Measurements from ENCODE around the gene TSKS.
A peak's percentile ranks its signal among the peaks of the same experiment; 100 is the strongest.

The TSKS gene

GRCh38 chr19:49746206-49746958 lies 16.7 kb downstream of the TSKS start:
- H3K23ac ChIP-seq (ENCODE audit: low read depth, low read length, poor library complexity), result peak overlapping the region; percentile 73
- H4K8ac ChIP-seq (ENCODE audit: low read depth, low read length), result peak overlapping the region; percentile 82
- no peak overlapping the region for H3K9ac ChIP-seq (ENCODE audit: low read depth, low read length, poor library complexity)
- H3K4ac ChIP-seq (ENCODE audit: low read length), result no peak overlapping the region
- H3K18ac ChIP-seq (ENCODE audit: low read length), result peak overlapping the region; percentile 87
- peaks cover 0 to 2% (median 0%) of the 10 kb centered on the region in 3 experiments for H3K27me3 ChIP-seq (ENCODE audit: control insufficient read depth in 3 of 3, insufficient read depth in 3 of 3, low read depth in 1 of 3, low read length in 3 of 3)
- peak overlapping the region; percentile 38 for H3K14ac ChIP-seq (ENCODE audit: low read length)
- peaks cover 0 to 9% of the 10 kb centered on the region in 2 donors for H3K9me3 ChIP-seq (replicated peaks in 1 of 2; ENCODE audit: control insufficient read depth in 2 of 2, insufficient read depth in 1 of 2, low read depth in 1 of 2, low read length in 2 of 2)
- H2AFZ ChIP-seq (ENCODE audit: low read length), result no peak overlapping the region
- H3K36me3 ChIP-seq (replicated peaks in 1 of 2; ENCODE audit: control insufficient read depth in 2 of 2, insufficient read depth in 2 of 2, low read length in 2 of 2), result no peaks in the 10 kb centered on the region
- peaks cover 0 to 2% of the 10 kb centered on the region in 2 donors for H3K4me1 ChIP-seq (ENCODE audit: control insufficient read depth in 2 of 2, insufficient read depth in 1 of 2, low read depth in 1 of 2, low read length in 2 of 2)
- no peak overlapping the region for H3K4me3 ChIP-seq (ENCODE audit: low read length in 2 of 2)
- peak overlapping the region; percentile 85 for H2BK15ac ChIP-seq (ENCODE audit: low read length)
- no CpG with 5 or more reads among the region's 52 CpGs for WGBS, 2 donors (ENCODE audit: extremely low coverage in 2 of 2, insufficient read length in 2 of 2, insufficient replicate concordance in 1 of 2)
- H3K79me1 ChIP-seq (ENCODE audit: low read depth, low read length), result no peaks in the 10 kb centered on the region
- no peak overlapping the region for H3K27ac ChIP-seq (replicated peaks; ENCODE audit: low read length)
- H2AK5ac ChIP-seq (ENCODE audit: low read depth, low read length), result peak overlapping the region; percentile 75
- H2BK120ac ChIP-seq (ENCODE audit: low read depth, low read length), result no peak overlapping the region
- peak overlapping the region; percentile 82 for H2BK5ac ChIP-seq (ENCODE audit: low read length)
- no peak overlapping the region for H3K4me2 ChIP-seq (ENCODE audit: insufficient read depth, low read length, poor library complexity, severe bottlenecking)
- no peak overlapping the region for H2BK12ac ChIP-seq (ENCODE audit: low read length)
- H4K91ac ChIP-seq (ENCODE audit: low read depth, low read length, poor library complexity), result no peak overlapping the region
- no peak for DNase-seq (ENCODE audit: low spot score)

GRCh38 chr19:49744946-49745381 lies 18.1 kb downstream of the TSKS start:
- no peak overlapping the region for H2AFZ ChIP-seq (ENCODE audit: low read length)
- H3K27ac ChIP-seq (replicated peaks; ENCODE audit: low read length), result no peak overlapping the region
- no peaks in the 10 kb centered on the region for H3K79me1 ChIP-seq (ENCODE audit: low read depth, low read length)
- peak overlapping the region; percentile 94 for H3K14ac ChIP-seq (ENCODE audit: low read length)
- DNase-seq (ENCODE audit: low spot score), result no peak
- H3K4me1 ChIP-seq (ENCODE audit: control insufficient read depth in 2 of 2, insufficient read depth in 1 of 2, low read depth in 1 of 2, low read length in 2 of 2), result peaks cover 0 to 2% of the 10 kb centered on the region in 2 donors
- H2BK12ac ChIP-seq (ENCODE audit: low read length), result peak overlapping the region; percentile 58
- H3K23ac ChIP-seq (ENCODE audit: low read depth, low read length, poor library complexity), result no peak overlapping the region
- H4K8ac ChIP-seq (ENCODE audit: low read depth, low read length), result no peak overlapping the region
- H3K18ac ChIP-seq (ENCODE audit: low read length), result peak overlapping the region; percentile 64
- no peak overlapping the region for H2BK120ac ChIP-seq (ENCODE audit: low read depth, low read length)
- no peaks in the 10 kb centered on the region for H3K36me3 ChIP-seq (replicated peaks in 1 of 2; ENCODE audit: control insufficient read depth in 2 of 2, insufficient read depth in 2 of 2, low read length in 2 of 2)
- H4K91ac ChIP-seq (ENCODE audit: low read depth, low read length, poor library complexity), result no peak overlapping the region
- no peak overlapping the region for H3K4ac ChIP-seq (ENCODE audit: low read length)
- H3K4me2 ChIP-seq (ENCODE audit: insufficient read depth, low read length, poor library complexity, severe bottlenecking), result no peak overlapping the region
- H2BK15ac ChIP-seq (ENCODE audit: low read length), result no peak overlapping the region
- H3K4me3 ChIP-seq (ENCODE audit: low read length in 2 of 2), result no peak overlapping the region
- WGBS, 2 donors (ENCODE audit: extremely low coverage in 2 of 2, insufficient read length in 2 of 2, insufficient replicate concordance in 1 of 2), result no CpG with 5 or more reads among the region's 23 CpGs
- peaks cover 0 to 2% (median 0%) of the 10 kb centered on the region in 3 experiments for H3K27me3 ChIP-seq (ENCODE audit: control insufficient read depth in 3 of 3, insufficient read depth in 3 of 3, low read depth in 1 of 3, low read length in 3 of 3)
- H2AK5ac ChIP-seq (ENCODE audit: low read depth, low read length), result peak overlapping the region; percentile 95
- H3K9me3 ChIP-seq (replicated peaks in 1 of 2; ENCODE audit: control insufficient read depth in 2 of 2, insufficient read depth in 1 of 2, low read depth in 1 of 2, low read length in 2 of 2), result peaks cover 0 to 9% of the 10 kb centered on the region in 2 donors
- no peak overlapping the region for H2BK5ac ChIP-seq (ENCODE audit: low read length)
- H3K9ac ChIP-seq (ENCODE audit: low read depth, low read length, poor library complexity), result no peak overlapping the region

GRCh38 chr19:49741210-49741844 lies 21.8 kb downstream of the TSKS start:
- no peak overlapping the region for H4K8ac ChIP-seq (ENCODE audit: low read depth, low read length)
- H2AFZ ChIP-seq (ENCODE audit: low read length), result peak overlapping the region; percentile 60
- peak overlapping the region; percentile 11 for H2AK5ac ChIP-seq (ENCODE audit: low read depth, low read length)
- DNase-seq (ENCODE audit: low spot score), result no peak
- H3K79me1 ChIP-seq (ENCODE audit: low read depth, low read length), result no peaks in the 10 kb centered on the region
- peak overlapping the region; percentile 81 for H2BK15ac ChIP-seq (ENCODE audit: low read length)
- H3K18ac ChIP-seq (ENCODE audit: low read length), result peak overlapping the region; percentile 38
- no peak overlapping the region for H3K4me2 ChIP-seq (ENCODE audit: insufficient read depth, low read length, poor library complexity, severe bottlenecking)
- no peaks in the 10 kb centered on the region for H3K36me3 ChIP-seq (replicated peaks in 1 of 2; ENCODE audit: control insufficient read depth in 2 of 2, insufficient read depth in 2 of 2, low read length in 2 of 2)
- no peaks in the 10 kb centered on the region for H3K27me3 ChIP-seq (ENCODE audit: control insufficient read depth in 3 of 3, insufficient read depth in 3 of 3, low read depth in 1 of 3, low read length in 3 of 3)
- no peak overlapping the region for H3K27ac ChIP-seq (replicated peaks; ENCODE audit: low read length)
- H3K14ac ChIP-seq (ENCODE audit: low read length), result peak overlapping the region; percentile 82
- no peak overlapping the region for H3K9ac ChIP-seq (ENCODE audit: low read depth, low read length, poor library complexity)
- no peak overlapping the region for H3K4me3 ChIP-seq (ENCODE audit: low read length in 2 of 2)
- H3K4ac ChIP-seq (ENCODE audit: low read length), result no peak overlapping the region
- peak overlapping the region; percentile 57 for H3K23ac ChIP-seq (ENCODE audit: low read depth, low read length, poor library complexity)
- H3K9me3 ChIP-seq (replicated peaks in 1 of 2; ENCODE audit: control insufficient read depth in 2 of 2, insufficient read depth in 1 of 2, low read depth in 1 of 2, low read length in 2 of 2), result peaks cover 0 to 9% of the 10 kb centered on the region in 2 donors
- no peak overlapping the region for H2BK5ac ChIP-seq (ENCODE audit: low read length)
- H2BK12ac ChIP-seq (ENCODE audit: low read length), result peak overlapping the region; percentile 46
- no peak overlapping the region for H4K91ac ChIP-seq (ENCODE audit: low read depth, low read length, poor library complexity)
- H3K4me1 ChIP-seq (ENCODE audit: control insufficient read depth in 2 of 2, insufficient read depth in 1 of 2, low read depth in 1 of 2, low read length in 2 of 2), result no peaks in the 10 kb centered on the region
- no peak overlapping the region for H2BK120ac ChIP-seq (ENCODE audit: low read depth, low read length)
- no CpG with 5 or more reads among the region's 9 CpGs for WGBS, 2 donors (ENCODE audit: extremely low coverage in 2 of 2, insufficient read length in 2 of 2, insufficient replicate concordance in 1 of 2)

GRCh38 chr19:49739933-49740332 lies 23.2 kb downstream of the TSKS start:
- no peak for DNase-seq (ENCODE audit: low spot score)
- Histone ChIP-seq H3K4me3 (ENCODE audit: low read length in 2 of 2) (no peak overlapping the region), H3K4me1 (ENCODE audit: control insufficient read depth in 2 of 2, insufficient read depth in 1 of 2, low read depth in 1 of 2, low read length in 2 of 2) (no peaks in the 10 kb centered on the region), H3K4ac (ENCODE audit: low read length) (no peak overlapping the region), H2BK5ac (ENCODE audit: low read length) (no peak overlapping the region), H3K18ac (ENCODE audit: low read length) (peak overlapping the region; percentile 39), H2AFZ (ENCODE audit: low read length) (peak overlapping the region; percentile 79), H3K27me3 (ENCODE audit: control insufficient read depth in 3 of 3, insufficient read depth in 3 of 3, low read depth in 1 of 3, low read length in 3 of 3) (no peaks in the 10 kb centered on the region), H3K14ac (ENCODE audit: low read length) (no peak overlapping the region), H3K23ac (ENCODE audit: low read depth, low read length, poor library complexity) (no peak overlapping the region), H3K27ac (replicated peaks; ENCODE audit: low read length) (no peak overlapping the region), H3K9me3 (replicated peaks in 1 of 2; ENCODE audit: control insufficient read depth in 2 of 2, insufficient read depth in 1 of 2, low read depth in 1 of 2, low read length in 2 of 2) (peaks cover 0 to under 1% of the 10 kb centered on the region in 2 donors), H2BK120ac (ENCODE audit: low read depth, low read length) (peak overlapping the region; percentile 55), H2BK15ac (ENCODE audit: low read length) (no peak overlapping the region), H3K9ac (ENCODE audit: low read depth, low read length, poor library complexity) (peak overlapping the region; percentile 12), H3K79me1 (ENCODE audit: low read depth, low read length) (no peaks in the 10 kb centered on the region), H3K36me3 (replicated peaks in 1 of 2; ENCODE audit: control insufficient read depth in 2 of 2, insufficient read depth in 2 of 2, low read length in 2 of 2) (no peaks in the 10 kb centered on the region), H2AK5ac (ENCODE audit: low read depth, low read length) (no peak overlapping the region), H4K91ac (ENCODE audit: low read depth, low read length, poor library complexity) (no peak overlapping the region), H3K4me2 (ENCODE audit: insufficient read depth, low read length, poor library complexity, severe bottlenecking) (no peak overlapping the region), H4K8ac (ENCODE audit: low read depth, low read length) (no peak overlapping the region), H2BK12ac (ENCODE audit: low read length) (no peak overlapping the region)
- WGBS, 2 donors (ENCODE audit: extremely low coverage in 2 of 2, insufficient read length in 2 of 2, insufficient replicate concordance in 1 of 2), result no CpG with 5 or more reads among the region's 10 CpGs
